ENCODE measurements around the gene PRDM5.

PRDM5 gene

GRCh38 chr4:120921456-120922380, 808 bp downstream of the PRDM5 start:
- CTCF ChIA-PET, result no interaction called here
- H3K36me3 Mint-ChIP-seq, result no peaks in the 10 kb centered on the region
- H3K4me1 Mint-ChIP-seq, result peaks cover 12% of the 10 kb centered on the region
- H3K9me3 Mint-ChIP-seq, result no peaks in the 10 kb centered on the region
- H3K27ac Mint-ChIP-seq, result peak overlapping the region; percentile 63
- DNase-seq, result peak; percentile 50
- peak overlapping the region; percentile 74 for H3K4me3 Mint-ChIP-seq
- peaks cover 35% of the 10 kb centered on the region for H3K27me3 Mint-ChIP-seq

- CTCF ChIA-PET, result no interaction called here
- no peak for DNase-seq
- H3K4me1 Mint-ChIP-seq, result peaks cover 12% of the 10 kb centered on the region
- H3K27ac Mint-ChIP-seq, result no peak overlapping the region
- no peak overlapping the region for H3K4me3 Mint-ChIP-seq
- peaks cover 38% of the 10 kb centered on the region for H3K27me3 Mint-ChIP-seq
- H3K36me3 Mint-ChIP-seq, result no peaks in the 10 kb centered on the region
- no peaks in the 10 kb centered on the region for H3K9me3 Mint-ChIP-seq
Observed at GRCh38 chr4:120920666-120921065, 1.9 kb downstream of the PRDM5 start.

- H3K4me1 Mint-ChIP-seq, result peaks cover 12% of the 10 kb centered on the region
- CTCF ChIA-PET, result interaction anchor here (1.0 kb wide), 1 partner anchor 59 kb away, joined by 3 read pairs; no protein-coding TSS in a partner anchor
- DNase-seq, result no peak
- H3K27me3 Mint-ChIP-seq, result peaks cover 35% of the 10 kb centered on the region
- no peak overlapping the region for H3K27ac Mint-ChIP-seq
- H3K36me3 Mint-ChIP-seq, result no peaks in the 10 kb centered on the region
- no peaks in the 10 kb centered on the region for H3K9me3 Mint-ChIP-seq
- H3K4me3 Mint-ChIP-seq, result no peak overlapping the region
Observed at GRCh38 chr4:120919358-120919757, 3.2 kb downstream of the PRDM5 start.

GRCh38 chr4:120918788-120919187, 3.7 kb downstream of the PRDM5 start:
- CTCF ChIA-PET, result interaction anchor here (1.0 kb wide), 1 partner anchor 59 kb away, joined by 3 read pairs; no protein-coding TSS in a partner anchor
- H3K9me3 Mint-ChIP-seq, result no peaks in the 10 kb centered on the region
- no peak overlapping the region for H3K4me3 Mint-ChIP-seq
- DNase-seq, result no peak
- no peaks in the 10 kb centered on the region for H3K36me3 Mint-ChIP-seq
- H3K27ac Mint-ChIP-seq, result no peak overlapping the region
- H3K27me3 Mint-ChIP-seq, result peaks cover 31% of the 10 kb centered on the region
- peaks cover 12% of the 10 kb centered on the region for H3K4me1 Mint-ChIP-seq

- H3K27me3 Mint-ChIP-seq, result peaks cover 28% of the 10 kb centered on the region
Observed at GRCh38 chr4:120918092-120918491, 4.4 kb downstream of the PRDM5 start.

GRCh38 chr4:120916937-120917336, 5.6 kb downstream of the PRDM5 start:
- H3K4me3 Mint-ChIP-seq, result no peak overlapping the region
- CTCF ChIA-PET, result no interaction called here
- H3K9me3 Mint-ChIP-seq, result no peaks in the 10 kb centered on the region
- no peak for DNase-seq
- peaks cover 16% of the 10 kb centered on the region for H3K27me3 Mint-ChIP-seq
- peaks cover 7% of the 10 kb centered on the region for H3K4me1 Mint-ChIP-seq
- no peaks in the 10 kb centered on the region for H3K36me3 Mint-ChIP-seq
- H3K27ac Mint-ChIP-seq, result no peak overlapping the region

More at GRCh38 chr4:120918092-120918491, 4.4 kb downstream of the PRDM5 start:
- Mint-ChIP-seq H3K9me3 (no peaks in the 10 kb centered on the region), H3K36me3 (no peaks in the 10 kb centered on the region), H3K4me1 (peaks cover 11% of the 10 kb centered on the region), H3K27ac (no peak overlapping the region), H3K4me3 (no peak overlapping the region)
- no peak for DNase-seq
- CTCF ChIA-PET, result interaction anchor here (0.6 kb wide), 1 partner anchor 340 kb away, joined by 4 read pairs; no protein-coding TSS in a partner anchor

GRCh38 chr4:120915336-120915735, 7.2 kb downstream of the PRDM5 start:
- H3K27me3 Mint-ChIP-seq, result peaks cover 9% of the 10 kb centered on the region
- no peak overlapping the region for H3K27ac Mint-ChIP-seq
- H3K4me3 Mint-ChIP-seq, result no peak overlapping the region
- H3K36me3 Mint-ChIP-seq, result no peaks in the 10 kb centered on the region
- CTCF ChIA-PET, result no interaction called here
- no peak for DNase-seq
- H3K9me3 Mint-ChIP-seq, result no peaks in the 10 kb centered on the region
- H3K4me1 Mint-ChIP-seq, result no peaks in the 10 kb centered on the region

- H3K4me3 Mint-ChIP-seq, result no peak overlapping the region
- no peaks in the 10 kb centered on the region for H3K4me1 Mint-ChIP-seq
- CTCF ChIA-PET, result no interaction called here
- no peak for DNase-seq
- H3K36me3 Mint-ChIP-seq, result no peaks in the 10 kb centered on the region
- no peaks in the 10 kb centered on the region for H3K9me3 Mint-ChIP-seq
- H3K27ac Mint-ChIP-seq, result no peak overlapping the region
- H3K27me3 Mint-ChIP-seq, result no peaks in the 10 kb centered on the region
Observed at GRCh38 chr4:120903419-120903818, 19.1 kb downstream of the PRDM5 start.

- no peaks in the 10 kb centered on the region for H3K27me3 Mint-ChIP-seq
- DNase-seq, result no peak
- CTCF ChIA-PET, result no interaction called here
- no peaks in the 10 kb centered on the region for H3K36me3 Mint-ChIP-seq
- H3K27ac Mint-ChIP-seq, result no peak overlapping the region
- no peaks in the 10 kb centered on the region for H3K4me1 Mint-ChIP-seq
- H3K4me3 Mint-ChIP-seq, result no peak overlapping the region
- H3K9me3 Mint-ChIP-seq, result no peaks in the 10 kb centered on the region
Observed at GRCh38 chr4:120902925-120903324, 19.6 kb downstream of the PRDM5 start.

- Mint-ChIP-seq H3K27me3 (no peaks in the 10 kb centered on the region), H3K27ac (no peak overlapping the region), H3K4me1 (no peaks in the 10 kb centered on the region), H3K9me3 (no peaks in the 10 kb centered on the region), H3K36me3 (no peaks in the 10 kb centered on the region), H3K4me3 (no peak overlapping the region)
- CTCF ChIA-PET, result no interaction called here
- DNase-seq, result no peak
Observed at GRCh38 chr4:120901731-120902130, 20.8 kb downstream of the PRDM5 start.

GRCh38 chr4:120897981-120898719, 24.4 kb downstream of the PRDM5 start:
- Mint-ChIP-seq H3K27ac (no peak overlapping the region), H3K27me3 (peaks cover 4% of the 10 kb centered on the region), H3K9me3 (no peaks in the 10 kb centered on the region), H3K4me3 (no peak overlapping the region), H3K36me3 (no peaks in the 10 kb centered on the region), H3K4me1 (no peaks in the 10 kb centered on the region)
- CTCF ChIA-PET, result no interaction called here
- DNase-seq, result no peak

- Mint-ChIP-seq H3K4me1 (no peaks in the 10 kb centered on the region), H3K36me3 (no peaks in the 10 kb centered on the region), H3K27ac (no peak overlapping the region), H3K4me3 (no peak overlapping the region), H3K27me3 (peaks cover 4% of the 10 kb centered on the region), H3K9me3 (no peaks in the 10 kb centered on the region)
- CTCF ChIA-PET, result interaction anchor here (0.7 kb wide), 1 partner anchor 37 kb away, joined by 3 read pairs; no protein-coding TSS in a partner anchor
- no peak for DNase-seq
Observed at GRCh38 chr4:120895554-120895953, 27.0 kb downstream of the PRDM5 start.

- Mint-ChIP-seq H3K36me3 (no peaks in the 10 kb centered on the region), H3K4me1 (no peaks in the 10 kb centered on the region), H3K9me3 (no peaks in the 10 kb centered on the region), H3K4me3 (no peak overlapping the region), H3K27ac (no peak overlapping the region), H3K27me3 (peaks cover 4% of the 10 kb centered on the region)
- CTCF ChIA-PET, result no interaction called here
- DNase-seq, result no peak
Observed at GRCh38 chr4:120893314-120893713, 29.2 kb downstream of the PRDM5 start.

GRCh38 chr4:120886191-120886590, 36.3 kb downstream of the PRDM5 start:
- Mint-ChIP-seq H3K4me3 (no peak overlapping the region), H3K36me3 (no peaks in the 10 kb centered on the region), H3K4me1 (no peaks in the 10 kb centered on the region), H3K27me3 (no peaks in the 10 kb centered on the region), H3K27ac (no peak overlapping the region), H3K9me3 (no peaks in the 10 kb centered on the region)
- CTCF ChIA-PET, result no interaction called here
- no peak for DNase-seq

GRCh38 chr4:120881846-120882245, 40.7 kb downstream of the PRDM5 start:
- Mint-ChIP-seq H3K4me1 (no peaks in the 10 kb centered on the region), H3K27me3 (no peaks in the 10 kb centered on the region), H3K4me3 (no peak overlapping the region), H3K27ac (no peak overlapping the region), H3K9me3 (no peaks in the 10 kb centered on the region), H3K36me3 (no peaks in the 10 kb centered on the region)
- CTCF ChIA-PET, result no interaction called here
- DNase-seq, result no peak

Data from activated naive CD4-positive, alpha-beta T cell treated with anti-CD3 and anti-CD28 coated beads, Interleukin-2, amount 10 ng/mL, durations not matched to agents 7 days and 5 days (primary cell).